Peyer's patch (tissue), 4 donors: Measurements from ENCODE around the gene C13orf46.

ENCODE experiments used
- POLR2A ChIP-seq, 2 donors: fragments of 450-650 bp; IDR thresholded peaks; one replicate each; pipeline ENCODE4 v1.5.1; 2017; ENCODE audit warnings: antibody characterized with exemption in 2 of 2, mild to moderate bottlenecking in 2 of 2, moderate library complexity in 2 of 2
- TF ChIP-seq, protein P1 (sequence below), 6 experiments: fragments of 450-650 bp in 4 of 6; fragments of 200-600 bp in 2 of 6; sonication (generic) in 1 of 6; IDR thresholded peaks; one replicate each; pipeline ENCODE4 v1.5.1; 2017 to 2019; ENCODE audit warnings: antibody characterized with exemption in 6 of 6, mild to moderate bottlenecking in 3 of 6, moderate library complexity in 1 of 6

DNA sequence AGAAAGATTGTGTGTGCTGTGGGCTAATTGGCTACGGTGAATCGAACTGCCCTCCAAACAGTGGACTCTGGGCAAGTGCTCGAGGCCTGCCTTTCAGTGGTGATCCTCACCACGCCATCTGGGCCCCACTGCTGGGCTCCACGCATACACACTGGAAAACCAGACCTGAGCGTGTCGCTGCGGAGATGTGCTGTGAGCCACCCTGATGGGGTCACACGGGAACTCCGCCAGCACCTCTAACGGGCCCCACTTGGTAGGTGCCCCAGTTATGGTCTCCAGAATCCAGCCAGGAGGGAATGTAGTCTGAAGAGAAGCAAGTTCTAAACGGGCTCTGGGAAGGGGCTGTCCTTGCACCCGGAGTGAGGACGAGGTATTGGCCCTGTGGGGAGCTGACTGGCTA lies 39.3 kb downstream of the C13orf46 start:
- TF ChIP-seq, protein P1, sequence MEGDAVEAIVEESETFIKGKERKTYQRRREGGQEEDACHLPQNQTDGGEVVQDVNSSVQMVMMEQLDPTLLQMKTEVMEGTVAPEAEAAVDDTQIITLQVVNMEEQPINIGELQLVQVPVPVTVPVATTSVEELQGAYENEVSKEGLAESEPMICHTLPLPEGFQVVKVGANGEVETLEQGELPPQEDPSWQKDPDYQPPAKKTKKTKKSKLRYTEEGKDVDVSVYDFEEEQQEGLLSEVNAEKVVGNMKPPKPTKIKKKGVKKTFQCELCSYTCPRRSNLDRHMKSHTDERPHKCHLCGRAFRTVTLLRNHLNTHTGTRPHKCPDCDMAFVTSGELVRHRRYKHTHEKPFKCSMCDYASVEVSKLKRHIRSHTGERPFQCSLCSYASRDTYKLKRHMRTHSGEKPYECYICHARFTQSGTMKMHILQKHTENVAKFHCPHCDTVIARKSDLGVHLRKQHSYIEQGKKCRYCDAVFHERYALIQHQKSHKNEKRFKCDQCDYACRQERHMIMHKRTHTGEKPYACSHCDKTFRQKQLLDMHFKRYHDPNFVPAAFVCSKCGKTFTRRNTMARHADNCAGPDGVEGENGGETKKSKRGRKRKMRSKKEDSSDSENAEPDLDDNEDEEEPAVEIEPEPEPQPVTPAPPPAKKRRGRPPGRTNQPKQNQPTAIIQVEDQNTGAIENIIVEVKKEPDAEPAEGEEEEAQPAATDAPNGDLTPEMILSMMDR (IDR thresholded peaks at IDR 0.05): no peak
- TF ChIP-seq POLR2A (IDR thresholded peaks at IDR 0.05): no peak
